HL-60 (cell line): Measurements from ENCODE around the gene DEPDC1B.

ENCODE experiments used
- DNase-seq, 2 experiments: peaks; one replicate each; pipeline ENCODE4 v3.0.0-alpha.2; 2010 to 2020; ENCODE audit warnings: low read depth in 1 of 2, low spot score in 1 of 2
- H3K27ac ChIP-seq: fragments of 250-450 bp; sonication (Bioruptor Pico); replicated peaks from 2 replicates; pipeline ENCODE4 v1.5.1; 2020; ENCODE audit warnings: mild to moderate bottlenecking, moderate library complexity
- H3K27me3 ChIP-seq: fragments of 250-450 bp; sonication (Bioruptor Pico); 2 replicates; pipeline ENCODE4 v1.5.1; 2021; ENCODE audit warnings: mild to moderate bottlenecking, moderate library complexity; ENCODE audit not compliant: insufficient read depth, poor library complexity, severe bottlenecking
- H3K4me3 ChIP-seq: replicated peaks from 2 replicates; pipeline ENCODE4 v1.5.1; 2011; ENCODE audit warnings: mild to moderate bottlenecking, control low read depth, low read length; ENCODE audit not compliant: insufficient read depth
- GABPA ChIP-seq: IDR thresholded peaks from 2 replicates; pipeline ENCODE4 v1.6.1; 2012; ENCODE audit warnings: low read depth
- POLR2AphosphoS5 ChIP-seq: IDR thresholded peaks from 2 replicates; pipeline ENCODE4 v1.6.1; 2012; ENCODE audit warnings: low read depth
- SPI1 ChIP-seq: IDR thresholded peaks from 2 replicates; pipeline ENCODE4 v1.6.1; 2012; ENCODE audit warnings: low read depth, mild to moderate bottlenecking, borderline replicate concordance
- TF ChIP-seq, protein P1 (sequence below): IDR thresholded peaks from 2 replicates; pipeline ENCODE4 v1.6.1; 2012; ENCODE audit warnings: low read depth; ENCODE audit not compliant: insufficient replicate concordance
- TF ChIP-seq, protein P2 (sequence below): IDR thresholded peaks from one replicate; pipeline ENCODE4 v1.5.1; 2011; ENCODE audit warnings: low read length, control low read depth, inconsistent platforms; ENCODE audit not compliant: insufficient read depth

Gene DEPDC1B

DNA sequence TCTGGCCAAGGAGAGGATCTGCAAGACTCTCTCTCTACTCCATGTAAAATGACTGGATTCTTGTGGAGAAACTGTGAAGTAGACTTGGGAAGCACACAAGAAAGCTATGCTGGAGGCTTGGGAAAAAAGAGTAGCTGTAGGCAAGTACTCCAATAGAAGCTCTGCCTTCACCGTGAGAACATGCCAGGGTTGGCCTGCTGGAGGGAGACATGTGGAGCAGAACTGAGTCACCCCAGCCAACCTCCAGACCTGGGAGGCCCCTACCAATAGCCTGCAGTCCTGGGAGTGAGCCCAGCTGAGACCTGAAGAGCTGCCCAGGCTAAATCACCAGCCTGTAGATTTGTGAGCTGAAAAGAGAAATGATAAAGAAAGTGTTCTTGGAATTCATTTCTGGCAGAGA is 66.6 kb downstream of the DEPDC1B start:
- no peaks in the 10 kb centered on the region for H3K27me3 ChIP-seq
- H3K4me3 ChIP-seq, result no peak overlapping the region
- TF ChIP-seq, protein P1, sequence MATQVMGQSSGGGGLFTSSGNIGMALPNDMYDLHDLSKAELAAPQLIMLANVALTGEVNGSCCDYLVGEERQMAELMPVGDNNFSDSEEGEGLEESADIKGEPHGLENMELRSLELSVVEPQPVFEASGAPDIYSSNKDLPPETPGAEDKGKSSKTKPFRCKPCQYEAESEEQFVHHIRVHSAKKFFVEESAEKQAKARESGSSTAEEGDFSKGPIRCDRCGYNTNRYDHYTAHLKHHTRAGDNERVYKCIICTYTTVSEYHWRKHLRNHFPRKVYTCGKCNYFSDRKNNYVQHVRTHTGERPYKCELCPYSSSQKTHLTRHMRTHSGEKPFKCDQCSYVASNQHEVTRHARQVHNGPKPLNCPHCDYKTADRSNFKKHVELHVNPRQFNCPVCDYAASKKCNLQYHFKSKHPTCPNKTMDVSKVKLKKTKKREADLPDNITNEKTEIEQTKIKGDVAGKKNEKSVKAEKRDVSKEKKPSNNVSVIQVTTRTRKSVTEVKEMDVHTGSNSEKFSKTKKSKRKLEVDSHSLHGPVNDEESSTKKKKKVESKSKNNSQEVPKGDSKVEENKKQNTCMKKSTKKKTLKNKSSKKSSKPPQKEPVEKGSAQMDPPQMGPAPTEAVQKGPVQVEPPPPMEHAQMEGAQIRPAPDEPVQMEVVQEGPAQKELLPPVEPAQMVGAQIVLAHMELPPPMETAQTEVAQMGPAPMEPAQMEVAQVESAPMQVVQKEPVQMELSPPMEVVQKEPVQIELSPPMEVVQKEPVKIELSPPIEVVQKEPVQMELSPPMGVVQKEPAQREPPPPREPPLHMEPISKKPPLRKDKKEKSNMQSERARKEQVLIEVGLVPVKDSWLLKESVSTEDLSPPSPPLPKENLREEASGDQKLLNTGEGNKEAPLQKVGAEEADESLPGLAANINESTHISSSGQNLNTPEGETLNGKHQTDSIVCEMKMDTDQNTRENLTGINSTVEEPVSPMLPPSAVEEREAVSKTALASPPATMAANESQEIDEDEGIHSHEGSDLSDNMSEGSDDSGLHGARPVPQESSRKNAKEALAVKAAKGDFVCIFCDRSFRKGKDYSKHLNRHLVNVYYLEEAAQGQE, result no peak
- TF ChIP-seq POLR2AphosphoS5, result no peak
- no peak for TF ChIP-seq SPI1
- TF ChIP-seq, protein P2, sequence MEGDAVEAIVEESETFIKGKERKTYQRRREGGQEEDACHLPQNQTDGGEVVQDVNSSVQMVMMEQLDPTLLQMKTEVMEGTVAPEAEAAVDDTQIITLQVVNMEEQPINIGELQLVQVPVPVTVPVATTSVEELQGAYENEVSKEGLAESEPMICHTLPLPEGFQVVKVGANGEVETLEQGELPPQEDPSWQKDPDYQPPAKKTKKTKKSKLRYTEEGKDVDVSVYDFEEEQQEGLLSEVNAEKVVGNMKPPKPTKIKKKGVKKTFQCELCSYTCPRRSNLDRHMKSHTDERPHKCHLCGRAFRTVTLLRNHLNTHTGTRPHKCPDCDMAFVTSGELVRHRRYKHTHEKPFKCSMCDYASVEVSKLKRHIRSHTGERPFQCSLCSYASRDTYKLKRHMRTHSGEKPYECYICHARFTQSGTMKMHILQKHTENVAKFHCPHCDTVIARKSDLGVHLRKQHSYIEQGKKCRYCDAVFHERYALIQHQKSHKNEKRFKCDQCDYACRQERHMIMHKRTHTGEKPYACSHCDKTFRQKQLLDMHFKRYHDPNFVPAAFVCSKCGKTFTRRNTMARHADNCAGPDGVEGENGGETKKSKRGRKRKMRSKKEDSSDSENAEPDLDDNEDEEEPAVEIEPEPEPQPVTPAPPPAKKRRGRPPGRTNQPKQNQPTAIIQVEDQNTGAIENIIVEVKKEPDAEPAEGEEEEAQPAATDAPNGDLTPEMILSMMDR, result no peak
- no peak for TF ChIP-seq GABPA
- H3K27ac ChIP-seq, result no peak overlapping the region
- DNase-seq, result no peak

DNA sequence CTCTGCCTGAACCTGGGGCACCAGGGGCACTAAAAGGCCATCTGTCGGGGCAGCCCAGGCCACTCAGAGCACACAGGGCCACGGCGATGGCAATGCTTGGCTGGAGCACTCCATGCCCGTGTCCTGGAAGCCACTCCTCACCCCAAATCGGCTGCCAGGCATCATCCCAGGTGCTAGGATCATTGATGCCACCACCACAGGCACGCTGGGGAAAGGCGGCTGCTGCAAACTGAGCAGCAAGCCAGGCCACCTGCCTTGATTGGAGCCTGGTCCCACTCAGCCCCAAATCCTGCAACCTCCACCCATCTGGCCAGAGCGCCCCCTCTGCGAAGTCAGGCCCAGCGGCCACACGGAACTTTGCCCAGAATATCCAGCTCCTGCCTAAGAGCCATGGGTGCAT is 67.8 kb downstream of the DEPDC1B start:
- Histone ChIP-seq H3K4me3 (no peak overlapping the region), H3K27ac (no peak overlapping the region), H3K27me3 (no peaks in the 10 kb centered on the region)
- DNase-seq, result no peak
- TF ChIP-seq SPI1 (no peak), POLR2AphosphoS5 (no peak), GABPA (no peak)
- TF ChIP-seq, protein P1, result no peak
- TF ChIP-seq, protein P2, result no peak

DNA sequence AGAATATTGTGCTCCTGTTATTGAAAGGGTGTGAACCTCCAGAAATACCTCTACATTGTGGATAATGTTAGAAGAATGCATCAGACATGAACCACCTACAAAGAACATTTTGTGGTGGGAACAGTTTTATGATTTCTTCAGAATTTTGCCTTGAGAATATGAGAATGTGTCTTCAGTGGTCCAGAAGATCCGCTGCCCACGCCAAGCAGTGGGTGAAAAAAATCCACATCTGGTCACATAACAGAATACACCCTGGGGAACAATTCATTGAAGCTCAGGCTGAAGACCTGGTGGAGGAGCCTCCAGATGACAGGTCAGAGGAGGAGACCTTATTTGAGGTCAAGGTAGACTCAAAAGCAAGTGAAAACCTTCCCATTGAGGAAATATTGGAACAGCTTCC is 69.1 kb downstream of the DEPDC1B start:
- no peak overlapping the region for H3K27ac ChIP-seq
- H3K27me3 ChIP-seq, result no peaks in the 10 kb centered on the region
- DNase-seq, result no peak
- H3K4me3 ChIP-seq, result no peak overlapping the region
- TF ChIP-seq GABPA, result no peak
- TF ChIP-seq, protein P2, result no peak
- TF ChIP-seq, protein P1, result no peak
- no peak for TF ChIP-seq POLR2AphosphoS5
- no peak for TF ChIP-seq SPI1
